Stimulated activated CD4-positive, alpha-beta T cell treated with anti-CD3 and anti-CD28 coated beads, Interleukin-1b, Interleukin-23, amount 100 ng/mL, for 4 hours (primary cell): ENCODE measurements around the gene MS4A10.

Experiments
- DNase-seq, 2 donors: peaks; one replicate each; pipeline ENCODE4 v3.0.0-alpha.2; 2020; ENCODE audit warnings: low read depth in 2 of 2

The MS4A10 gene

DNA sequence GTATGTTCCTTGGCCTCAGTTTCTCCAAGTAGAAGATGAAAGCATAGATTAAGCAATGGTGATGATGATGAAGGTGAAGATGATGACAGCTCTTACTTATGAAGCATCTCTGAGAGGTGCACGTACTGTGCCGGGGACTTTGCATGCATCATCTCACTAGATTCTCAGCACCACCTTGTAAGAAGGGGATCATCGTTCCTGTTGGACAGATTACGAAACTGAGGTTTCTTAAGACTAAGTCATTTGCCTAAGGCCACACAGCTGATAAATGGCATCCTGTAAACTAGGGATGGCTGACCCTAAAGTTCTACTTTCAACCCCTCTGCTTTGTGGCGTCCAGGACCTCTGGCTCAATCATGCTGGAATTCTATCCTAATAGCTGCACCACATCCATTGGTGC, 19.8 kb upstream of the MS4A10 start:
- no peak for DNase-seq

GRCh38 chr11:60766547-60766946, 18.6 kb upstream of the MS4A10 start:
- no peak for DNase-seq

GRCh38 chr11:60767388-60767811, 17.7 kb upstream of the MS4A10 start:
- peak in 1 of 2 donors; percentile 20 for DNase-seq

DNA sequence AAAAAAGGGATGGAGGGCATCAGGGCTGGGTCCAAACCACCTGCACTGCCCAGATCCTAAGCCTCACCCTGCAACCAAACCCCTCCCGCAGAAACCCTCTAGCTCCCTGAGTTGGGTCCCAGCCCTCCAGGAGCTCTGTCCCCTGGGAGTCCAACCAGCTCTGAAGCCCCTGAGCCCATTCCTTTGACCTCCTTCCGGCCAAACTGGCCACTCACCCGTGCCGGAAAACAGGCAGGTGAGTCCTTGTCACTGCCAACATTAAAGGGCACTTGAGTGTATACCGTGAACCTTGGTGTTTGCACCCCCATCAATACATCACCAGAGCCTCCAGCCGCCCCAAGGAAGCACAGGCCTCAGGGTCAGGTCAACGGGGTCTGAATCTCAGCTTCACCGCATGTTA, 16.9 kb upstream of the MS4A10 start:
- DNase-seq: no peak

DNA sequence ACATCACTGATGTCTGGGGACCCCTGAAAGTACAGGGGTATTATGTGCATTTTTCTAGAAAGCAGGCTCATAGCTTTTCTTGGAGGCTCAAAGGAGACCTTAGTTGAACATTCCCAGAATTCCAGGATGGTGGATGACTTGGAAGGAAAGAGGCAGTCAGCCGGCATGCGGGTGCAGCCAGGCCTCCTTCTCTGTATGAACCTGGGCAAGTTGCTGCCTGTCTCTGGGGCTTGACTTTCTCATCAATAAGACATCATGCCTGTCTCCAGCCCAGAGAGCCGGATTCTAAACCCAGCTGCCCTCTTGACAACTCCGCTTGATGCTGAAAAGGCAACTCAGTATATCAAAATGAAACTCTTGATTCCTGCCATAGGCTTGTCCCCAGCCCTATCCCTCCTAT, 15.9 kb upstream of the MS4A10 start:
- no peak for DNase-seq

GRCh38 chr11:60769811-60770210, 15.3 kb upstream of the MS4A10 start:
- DNase-seq: no peak

GRCh38 chr11:60771146-60771545, 14.0 kb upstream of the MS4A10 start:
- no peak for DNase-seq

DNA sequence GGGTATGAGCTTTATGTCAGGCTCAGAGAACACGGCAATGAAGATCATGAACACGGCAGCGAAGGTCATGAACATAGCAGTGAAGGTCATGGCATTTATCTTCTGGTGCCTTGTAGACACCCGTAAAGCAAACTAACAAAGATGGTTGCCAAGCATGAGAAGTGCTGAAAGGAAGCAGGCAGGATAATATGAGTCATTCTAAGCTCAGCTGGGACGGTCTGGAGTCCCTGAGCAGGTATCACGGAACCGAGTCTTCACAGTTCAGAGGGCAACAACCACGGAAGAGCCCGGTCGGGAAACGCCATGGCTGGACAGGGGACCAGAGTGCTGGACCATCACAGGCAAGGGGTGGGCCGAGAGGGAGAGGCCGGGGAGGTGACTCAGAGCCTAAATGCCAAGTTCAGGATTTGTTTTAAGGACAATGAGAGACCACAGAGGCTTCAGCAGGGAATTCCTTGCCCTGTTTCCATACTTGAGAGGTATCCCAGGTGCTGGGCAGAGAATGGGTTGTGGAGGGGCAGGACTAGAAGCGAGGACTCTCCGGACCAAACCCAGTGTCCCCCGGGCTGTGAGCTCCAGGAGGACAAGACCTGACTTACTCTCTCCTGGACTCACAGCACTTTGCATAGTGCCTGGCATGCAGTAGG, 13.1 kb upstream of the MS4A10 start:
- DNase-seq: no peak

- DNase-seq: no peak
Measured at GRCh38 chr11:60772666-60773065, 12.5 kb upstream of the MS4A10 start.

DNA sequence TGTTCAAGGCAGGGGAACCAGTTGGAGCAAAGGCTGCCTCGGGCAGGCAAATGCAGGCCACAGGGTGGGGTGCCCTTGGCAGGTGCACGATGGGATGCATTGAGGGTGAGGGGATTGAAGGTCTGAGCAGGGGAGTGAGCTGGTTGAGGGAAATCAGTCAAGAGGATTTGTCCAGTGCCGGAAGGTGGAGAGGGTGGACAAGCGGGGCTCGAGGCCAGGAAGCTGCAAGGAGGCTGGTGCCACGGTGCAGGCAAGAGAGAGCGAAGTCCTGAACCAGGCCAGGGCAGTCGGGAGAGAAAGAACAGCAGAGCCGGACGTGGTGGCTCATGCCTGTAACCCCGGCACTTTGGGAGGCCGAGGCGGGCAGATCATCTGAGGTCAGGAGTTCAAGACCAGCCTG, 10.4 kb upstream of the MS4A10 start:
- DNase-seq: no peak

DNA sequence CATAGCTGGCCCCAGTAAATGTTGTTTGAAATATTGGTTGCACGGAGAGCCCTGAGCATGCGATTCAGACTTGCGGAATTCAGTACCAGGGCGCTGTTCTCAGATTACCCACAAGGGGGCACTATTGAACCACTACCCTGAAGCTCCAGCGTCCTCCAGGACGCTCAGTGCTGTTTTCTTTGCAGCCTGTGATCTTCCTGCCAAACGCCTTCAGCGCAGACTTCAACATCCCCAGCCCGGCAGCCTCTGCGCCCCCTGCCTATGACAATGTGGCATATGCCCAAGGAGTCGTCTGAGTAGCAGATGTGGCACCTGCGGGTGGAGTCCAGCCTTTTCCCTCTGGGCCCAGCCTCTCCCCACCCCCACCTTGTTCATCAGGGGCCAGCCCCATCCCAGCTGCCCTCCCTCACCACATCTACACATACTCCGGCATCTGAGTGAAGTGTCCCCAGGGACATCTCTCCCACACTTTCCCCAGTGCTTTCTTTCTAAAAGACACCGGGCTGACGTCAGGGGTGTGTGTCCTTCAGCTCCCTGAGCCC, 9.6 kb upstream of the MS4A10 start:
- peak; percentile 70 to 76 for DNase-seq

- no peak for DNase-seq
Measured at GRCh38 chr11:60776167-60776566, 9.0 kb upstream of the MS4A10 start.

DNA sequence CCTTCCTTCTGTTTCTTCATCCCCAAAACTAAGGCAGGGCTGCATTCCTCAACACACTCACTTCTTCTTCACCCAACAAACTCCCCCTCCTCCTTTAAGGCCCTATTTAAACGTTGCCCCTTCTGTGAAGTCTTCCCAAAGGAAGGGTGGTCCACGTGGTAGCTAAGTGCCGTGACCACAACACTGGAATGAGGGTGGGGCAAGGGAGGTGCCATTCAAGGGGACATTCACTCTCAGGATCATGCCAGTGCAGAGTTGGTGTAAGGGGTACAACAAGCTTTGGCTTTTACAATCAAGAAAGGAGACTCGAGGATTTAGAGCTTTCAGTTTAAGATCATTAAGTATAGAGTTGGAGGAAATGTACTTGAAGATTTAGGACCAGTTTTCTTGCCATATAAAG, 8.0 kb upstream of the MS4A10 start:
- no peak for DNase-seq

- DNase-seq: no peak
Measured at GRCh38 chr11:60777572-60777971, 7.6 kb upstream of the MS4A10 start.

DNA sequence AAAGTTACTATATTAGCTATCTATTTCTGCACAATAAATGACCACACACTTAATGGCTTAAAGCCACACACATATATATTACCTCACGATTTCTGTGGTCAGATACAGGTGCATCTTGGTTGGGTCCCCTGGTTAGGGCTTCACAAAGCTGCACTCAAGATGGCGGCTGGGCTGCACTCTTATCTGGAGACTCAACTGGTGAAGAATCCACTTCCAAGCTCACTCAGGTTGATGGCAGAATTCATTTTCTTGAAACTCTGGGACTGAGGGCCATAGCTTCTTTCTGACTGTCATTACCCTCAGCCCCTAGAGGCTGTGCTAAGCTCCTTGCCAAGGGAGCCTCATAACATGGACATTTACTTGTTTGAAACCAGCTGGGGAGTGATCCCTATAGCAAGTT, 5.1 kb upstream of the MS4A10 start:
- DNase-seq: no peak

DNA sequence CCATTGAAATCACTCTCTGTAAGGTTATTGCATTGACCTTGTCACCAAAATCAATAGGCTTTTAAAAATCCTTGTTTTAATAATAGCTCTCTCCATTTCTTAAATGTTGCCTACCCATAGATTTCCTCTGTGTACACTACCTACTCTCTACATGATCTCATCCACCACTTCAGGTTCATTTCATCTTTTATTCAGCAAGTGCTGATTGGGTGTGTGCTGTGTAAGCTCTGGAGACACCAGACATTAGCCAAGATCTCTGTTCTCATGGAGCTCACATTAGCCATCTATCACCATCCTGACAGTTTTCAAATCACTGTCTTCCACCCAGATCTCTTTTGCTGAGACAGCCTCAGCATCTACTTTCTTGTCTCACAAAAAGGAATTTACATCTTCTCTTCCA, 4.4 kb upstream of the MS4A10 start:
- no peak for DNase-seq

GRCh38 chr11:60781286-60781980, 3.7 kb upstream of the MS4A10 start:
- no peak for DNase-seq

GRCh38 chr11:60781981-60782316, 3.2 kb upstream of the MS4A10 start:
- no peak for DNase-seq

DNA sequence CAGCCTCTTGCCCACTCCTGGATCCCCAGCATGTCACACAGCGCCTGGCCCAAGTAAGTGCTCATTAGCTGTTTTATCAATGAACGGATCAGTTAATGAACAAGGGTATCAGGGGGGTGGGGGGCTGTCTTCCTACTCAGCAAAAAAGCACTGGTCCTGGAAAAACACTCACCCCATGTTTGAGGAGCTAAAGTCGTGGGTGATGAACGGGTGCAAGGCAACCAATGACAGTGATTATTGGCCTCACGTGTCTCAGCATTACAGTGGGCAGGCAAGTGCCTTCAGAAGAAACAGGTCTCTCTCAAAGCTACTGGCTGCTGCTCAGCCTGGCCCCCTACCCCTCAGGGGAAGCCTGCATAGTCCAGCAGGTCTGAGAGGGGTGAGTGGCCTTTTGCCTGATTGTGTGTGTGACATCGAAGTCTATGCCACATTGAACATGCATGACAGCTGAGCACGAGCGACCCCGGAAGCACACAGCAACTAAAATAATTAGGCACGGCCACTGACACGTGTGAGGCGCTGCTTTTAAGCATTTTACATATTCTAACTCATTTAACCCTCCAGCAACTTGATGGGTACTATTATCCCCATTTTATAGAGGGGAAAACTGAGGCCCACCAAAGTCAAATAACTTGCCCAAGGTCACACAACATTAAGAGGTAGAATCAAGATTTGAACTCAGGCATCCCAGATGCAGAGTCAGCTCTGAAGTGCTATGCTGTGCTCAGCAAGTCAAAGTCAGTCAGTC, 2.6 kb upstream of the MS4A10 start:
- no peak for DNase-seq

GRCh38 chr11:60783141-60783484, 2.0 kb upstream of the MS4A10 start:
- no peak for DNase-seq

DNA sequence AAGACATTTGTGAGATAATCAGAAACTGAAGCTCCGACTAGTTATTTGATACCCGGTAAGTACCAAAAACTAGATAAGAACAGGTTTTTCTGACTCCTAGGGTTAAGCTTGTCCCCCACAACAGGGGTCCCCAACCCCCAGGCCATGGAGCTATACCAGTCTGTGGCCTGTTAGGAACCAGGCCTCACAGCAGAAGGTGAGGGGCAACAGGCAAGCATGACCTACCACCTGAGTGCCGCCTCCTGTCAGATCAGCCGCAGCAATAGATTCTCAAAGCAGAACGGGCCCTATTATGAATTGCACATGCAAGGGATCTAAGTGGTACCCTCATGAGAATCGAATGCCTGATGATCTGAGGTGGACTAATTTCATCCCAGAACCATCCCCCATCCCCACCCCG, 1.2 kb upstream of the MS4A10 start:
- no peak for DNase-seq

- DNase-seq: no peak
Measured at GRCh38 chr11:60785806-60786361, 751 bp downstream of the MS4A10 start.
